HEK293 (cell line): Measurements from ENCODE around the gene PTPN9.

Experiments
- PATZ1 ChIP-seq: fragments of 450-650 bp; formaldehyde crosslinking; IDR thresholded peaks from 2 replicates; pipeline ENCODE4 v1.5.1; 2016; ENCODE audit warnings: missing biosample characterization, missing genetic modification characterization
- TCF7L2 ChIP-seq: IDR thresholded peaks from 2 replicates; pipeline ENCODE4 v1.6.1; 2011; ENCODE audit warnings: low read depth, mild to moderate bottlenecking, inconsistent platforms, low read length, moderate library complexity, borderline replicate concordance
- YY1 ChIP-seq: fragments of 450-650 bp; formaldehyde crosslinking; IDR thresholded peaks from 2 replicates; pipeline ENCODE4 v1.5.1; 2018; ENCODE audit warnings: missing biosample characterization, missing genetic modification characterization
- ZBTB44 ChIP-seq: fragments of 450-650 bp; IDR thresholded peaks from 2 replicates; pipeline ENCODE4 v1.5.1; 2018; ENCODE audit warnings: missing biosample characterization, mild to moderate bottlenecking, missing genetic modification characterization
- ZFHX2 ChIP-seq: fragments of 450-650 bp; formaldehyde crosslinking; conservative IDR thresholded peaks from 2 replicates; pipeline ENCODE4 v1.5.1; 2016; ENCODE audit warnings: missing biosample characterization, missing genetic modification characterization
- ZFP3 ChIP-seq: fragments of 450-650 bp; formaldehyde crosslinking; IDR thresholded peaks from 2 replicates; pipeline ENCODE4 v1.5.1; 2016; ENCODE audit warnings: low read depth, missing biosample characterization, missing genetic modification characterization
- ZIC2 ChIP-seq: fragments of 450-650 bp; formaldehyde crosslinking; IDR thresholded peaks from 2 replicates; pipeline ENCODE4 v1.5.1; 2016; ENCODE audit warnings: missing biosample characterization, missing genetic modification characterization
- ZNF184 ChIP-seq: fragments of 450-650 bp; IDR thresholded peaks from 2 replicates; pipeline ENCODE4 v1.5.1; 2018; ENCODE audit warnings: missing biosample characterization, mild to moderate bottlenecking, missing genetic modification characterization
- ZNF2 ChIP-seq: fragments of 450-650 bp; formaldehyde crosslinking; IDR thresholded peaks from 2 replicates; pipeline ENCODE4 v1.5.1; 2016; ENCODE audit warnings: missing biosample characterization, missing genetic modification characterization
- ZNF274 ChIP-seq, 2 experiments: fragments of 200-500 bp in 1 of 2; fragments of 450-650 bp in 1 of 2; sonication (Bioruptor generic) in 1 of 2; formaldehyde crosslinking in 1 of 2; IDR thresholded peaks; 2 replicates each; pipeline versions ENCODE4 v1.5.1 to v1.6.1; 2014 to 2016; ENCODE audit warnings: borderline replicate concordance in 1 of 2, inconsistent platforms in 1 of 2, low read length in 1 of 2, missing biosample characterization in 1 of 2, missing genetic modification characterization in 1 of 2
- ZNF280C ChIP-seq: fragments of 450-650 bp; formaldehyde crosslinking; IDR thresholded peaks from 2 replicates; pipeline ENCODE4 v1.5.1; 2016; ENCODE audit warnings: missing biosample characterization, missing genetic modification characterization
- ZNF362 ChIP-seq: fragments of 450-650 bp; formaldehyde crosslinking; IDR thresholded peaks from 2 replicates; pipeline ENCODE4 v1.5.1; 2016; ENCODE audit warnings: missing biosample characterization, missing genetic modification characterization
- ZNF366 ChIP-seq: fragments of 450-650 bp; formaldehyde crosslinking; conservative IDR thresholded peaks from 2 replicates; pipeline ENCODE4 v1.5.1; 2016; ENCODE audit warnings: missing biosample characterization, missing genetic modification characterization
- ZSCAN30 ChIP-seq: fragments of 450-650 bp; IDR thresholded peaks from 2 replicates; pipeline ENCODE4 v1.5.1; 2018; ENCODE audit warnings: missing biosample characterization, mild to moderate bottlenecking, missing genetic modification characterization, moderate library complexity
- ZXDB ChIP-seq: fragments of 450-650 bp; formaldehyde crosslinking; IDR thresholded peaks from 2 replicates; pipeline ENCODE4 v1.5.1; 2016; ENCODE audit warnings: missing biosample characterization, missing genetic modification characterization
- TF ChIP-seq, protein P1 (sequence below): fragments of 450-650 bp; formaldehyde crosslinking; IDR thresholded peaks from 2 replicates; pipeline ENCODE4 v1.5.1; 2016; ENCODE audit warnings: missing biosample characterization, missing genetic modification characterization
- TF ChIP-seq, protein P2 (sequence below): fragments of 450-650 bp; formaldehyde crosslinking; IDR thresholded peaks from 2 replicates; pipeline ENCODE4 v1.5.1; 2016; ENCODE audit warnings: missing biosample characterization, missing genetic modification characterization
- TF ChIP-seq, protein P3 (sequence below): fragments of 450-650 bp; formaldehyde crosslinking; conservative IDR thresholded peaks from 2 replicates; pipeline ENCODE4 v1.5.1; 2016; ENCODE audit warnings: low read depth, missing biosample characterization, missing genetic modification characterization

The PTPN9 gene

DNA sequence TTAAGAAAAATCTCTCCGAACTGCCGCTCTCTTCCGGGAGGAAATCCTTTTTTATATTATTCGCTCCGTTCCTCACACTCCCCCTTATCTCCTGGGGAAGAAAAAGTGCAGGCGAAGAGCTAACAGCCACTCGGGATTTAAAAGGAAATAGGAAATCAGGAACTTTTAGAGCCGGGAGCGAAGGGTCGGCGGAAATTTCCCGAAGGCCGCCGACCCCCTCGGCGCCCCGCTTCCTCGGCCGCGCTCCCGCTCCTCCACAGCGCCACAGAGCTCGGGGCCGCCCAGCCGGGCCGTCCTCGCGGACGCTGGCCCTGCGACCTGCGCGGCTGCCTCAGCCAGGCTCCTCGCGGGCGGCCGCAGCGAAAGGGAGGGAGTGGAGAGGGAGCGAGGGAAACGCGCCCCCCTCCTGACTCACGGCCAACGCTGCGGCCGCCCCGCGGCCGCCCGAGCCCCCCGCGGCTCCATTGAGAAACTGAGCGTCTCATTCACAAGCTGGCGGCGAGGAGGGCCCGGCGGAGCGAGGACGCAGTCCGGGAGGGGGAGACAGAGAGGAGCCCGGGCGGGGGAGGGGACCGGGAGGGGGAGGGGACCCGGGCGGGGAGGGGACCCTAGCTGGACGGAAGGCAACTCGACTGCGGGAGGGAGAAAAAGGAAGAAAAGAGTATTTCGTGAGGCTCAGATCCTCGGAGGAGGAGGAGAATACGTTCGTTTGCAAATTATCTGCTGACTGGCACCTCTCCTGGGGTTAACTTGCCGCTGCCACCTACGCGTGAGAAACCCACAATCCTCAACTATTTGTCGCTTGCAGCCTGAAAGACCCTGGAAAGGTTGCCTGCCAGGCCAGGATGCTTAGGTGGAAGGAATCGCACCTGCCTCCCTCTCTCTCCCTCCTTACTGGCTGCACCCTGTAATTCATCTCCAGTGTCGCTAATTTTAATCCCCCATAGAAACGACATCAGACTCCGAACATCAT is at the start of gene PTPN9 (continued):
- TF ChIP-seq, protein P1, sequence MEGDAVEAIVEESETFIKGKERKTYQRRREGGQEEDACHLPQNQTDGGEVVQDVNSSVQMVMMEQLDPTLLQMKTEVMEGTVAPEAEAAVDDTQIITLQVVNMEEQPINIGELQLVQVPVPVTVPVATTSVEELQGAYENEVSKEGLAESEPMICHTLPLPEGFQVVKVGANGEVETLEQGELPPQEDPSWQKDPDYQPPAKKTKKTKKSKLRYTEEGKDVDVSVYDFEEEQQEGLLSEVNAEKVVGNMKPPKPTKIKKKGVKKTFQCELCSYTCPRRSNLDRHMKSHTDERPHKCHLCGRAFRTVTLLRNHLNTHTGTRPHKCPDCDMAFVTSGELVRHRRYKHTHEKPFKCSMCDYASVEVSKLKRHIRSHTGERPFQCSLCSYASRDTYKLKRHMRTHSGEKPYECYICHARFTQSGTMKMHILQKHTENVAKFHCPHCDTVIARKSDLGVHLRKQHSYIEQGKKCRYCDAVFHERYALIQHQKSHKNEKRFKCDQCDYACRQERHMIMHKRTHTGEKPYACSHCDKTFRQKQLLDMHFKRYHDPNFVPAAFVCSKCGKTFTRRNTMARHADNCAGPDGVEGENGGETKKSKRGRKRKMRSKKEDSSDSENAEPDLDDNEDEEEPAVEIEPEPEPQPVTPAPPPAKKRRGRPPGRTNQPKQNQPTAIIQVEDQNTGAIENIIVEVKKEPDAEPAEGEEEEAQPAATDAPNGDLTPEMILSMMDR (tag by site-specific recombination): peak; percentile 79
- 0 out of 2 replicates have a peak, but pooled peaks have one; percentile 15 for TF ChIP-seq YY1 (tag by site-specific recombination)
- TF ChIP-seq TCF7L2: no peak
- peak; percentile 61 for TF ChIP-seq ZFHX2
- 0 out of 2 replicates have a peak, but pooled peaks have one; percentile 12 for TF ChIP-seq ZXDB (tag by site-specific recombination)
- peak; percentile 98 for TF ChIP-seq ZSCAN30 (tag by site-specific recombination)
- TF ChIP-seq, protein P2, sequence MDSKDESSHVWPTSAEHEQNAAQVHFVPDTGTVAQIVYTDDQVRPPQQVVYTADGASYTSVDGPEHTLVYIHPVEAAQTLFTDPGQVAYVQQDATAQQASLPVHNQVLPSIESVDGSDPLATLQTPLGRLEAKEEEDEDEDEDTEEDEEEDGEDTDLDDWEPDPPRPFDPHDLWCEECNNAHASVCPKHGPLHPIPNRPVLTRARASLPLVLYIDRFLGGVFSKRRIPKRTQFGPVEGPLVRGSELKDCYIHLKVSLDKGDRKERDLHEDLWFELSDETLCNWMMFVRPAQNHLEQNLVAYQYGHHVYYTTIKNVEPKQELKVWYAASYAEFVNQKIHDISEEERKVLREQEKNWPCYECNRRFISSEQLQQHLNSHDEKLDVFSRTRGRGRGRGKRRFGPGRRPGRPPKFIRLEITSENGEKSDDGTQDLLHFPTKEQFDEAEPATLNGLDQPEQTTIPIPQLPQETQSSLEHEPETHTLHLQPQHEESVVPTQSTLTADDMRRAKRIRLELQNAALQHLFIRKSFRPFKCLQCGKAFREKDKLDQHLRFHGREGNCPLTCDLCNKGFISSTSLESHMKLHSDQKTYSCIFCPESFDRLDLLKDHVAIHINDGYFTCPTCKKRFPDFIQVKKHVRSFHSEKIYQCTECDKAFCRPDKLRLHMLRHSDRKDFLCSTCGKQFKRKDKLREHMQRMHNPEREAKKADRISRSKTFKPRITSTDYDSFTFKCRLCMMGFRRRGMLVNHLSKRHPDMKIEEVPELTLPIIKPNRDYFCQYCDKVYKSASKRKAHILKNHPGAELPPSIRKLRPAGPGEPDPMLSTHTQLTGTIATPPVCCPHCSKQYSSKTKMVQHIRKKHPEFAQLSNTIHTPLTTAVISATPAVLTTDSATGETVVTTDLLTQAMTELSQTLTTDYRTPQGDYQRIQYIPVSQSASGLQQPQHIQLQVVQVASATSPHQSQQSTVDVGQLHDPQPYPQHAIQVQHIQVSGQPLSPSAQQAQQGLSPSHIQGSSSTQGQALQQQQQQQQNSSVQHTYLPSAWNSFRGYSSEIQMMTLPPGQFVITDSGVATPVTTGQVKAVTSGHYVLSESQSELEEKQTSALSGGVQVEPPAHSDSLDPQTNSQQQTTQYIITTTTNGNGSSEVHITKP: peak; percentile 80
- 0 out of 2 replicates have a peak, but pooled peaks have one; percentile 22 for TF ChIP-seq ZNF2 (tag by site-specific recombination)
- TF ChIP-seq ZFP3 (tag by site-specific recombination): no peak
- 0 out of 2 replicates have a peak, but pooled peaks have one; percentile 15 for TF ChIP-seq ZNF366 (tag by site-specific recombination)
- peak; percentile 87 for TF ChIP-seq PATZ1
- peak; percentile 74 for TF ChIP-seq ZIC2
- TF ChIP-seq, protein P3, sequence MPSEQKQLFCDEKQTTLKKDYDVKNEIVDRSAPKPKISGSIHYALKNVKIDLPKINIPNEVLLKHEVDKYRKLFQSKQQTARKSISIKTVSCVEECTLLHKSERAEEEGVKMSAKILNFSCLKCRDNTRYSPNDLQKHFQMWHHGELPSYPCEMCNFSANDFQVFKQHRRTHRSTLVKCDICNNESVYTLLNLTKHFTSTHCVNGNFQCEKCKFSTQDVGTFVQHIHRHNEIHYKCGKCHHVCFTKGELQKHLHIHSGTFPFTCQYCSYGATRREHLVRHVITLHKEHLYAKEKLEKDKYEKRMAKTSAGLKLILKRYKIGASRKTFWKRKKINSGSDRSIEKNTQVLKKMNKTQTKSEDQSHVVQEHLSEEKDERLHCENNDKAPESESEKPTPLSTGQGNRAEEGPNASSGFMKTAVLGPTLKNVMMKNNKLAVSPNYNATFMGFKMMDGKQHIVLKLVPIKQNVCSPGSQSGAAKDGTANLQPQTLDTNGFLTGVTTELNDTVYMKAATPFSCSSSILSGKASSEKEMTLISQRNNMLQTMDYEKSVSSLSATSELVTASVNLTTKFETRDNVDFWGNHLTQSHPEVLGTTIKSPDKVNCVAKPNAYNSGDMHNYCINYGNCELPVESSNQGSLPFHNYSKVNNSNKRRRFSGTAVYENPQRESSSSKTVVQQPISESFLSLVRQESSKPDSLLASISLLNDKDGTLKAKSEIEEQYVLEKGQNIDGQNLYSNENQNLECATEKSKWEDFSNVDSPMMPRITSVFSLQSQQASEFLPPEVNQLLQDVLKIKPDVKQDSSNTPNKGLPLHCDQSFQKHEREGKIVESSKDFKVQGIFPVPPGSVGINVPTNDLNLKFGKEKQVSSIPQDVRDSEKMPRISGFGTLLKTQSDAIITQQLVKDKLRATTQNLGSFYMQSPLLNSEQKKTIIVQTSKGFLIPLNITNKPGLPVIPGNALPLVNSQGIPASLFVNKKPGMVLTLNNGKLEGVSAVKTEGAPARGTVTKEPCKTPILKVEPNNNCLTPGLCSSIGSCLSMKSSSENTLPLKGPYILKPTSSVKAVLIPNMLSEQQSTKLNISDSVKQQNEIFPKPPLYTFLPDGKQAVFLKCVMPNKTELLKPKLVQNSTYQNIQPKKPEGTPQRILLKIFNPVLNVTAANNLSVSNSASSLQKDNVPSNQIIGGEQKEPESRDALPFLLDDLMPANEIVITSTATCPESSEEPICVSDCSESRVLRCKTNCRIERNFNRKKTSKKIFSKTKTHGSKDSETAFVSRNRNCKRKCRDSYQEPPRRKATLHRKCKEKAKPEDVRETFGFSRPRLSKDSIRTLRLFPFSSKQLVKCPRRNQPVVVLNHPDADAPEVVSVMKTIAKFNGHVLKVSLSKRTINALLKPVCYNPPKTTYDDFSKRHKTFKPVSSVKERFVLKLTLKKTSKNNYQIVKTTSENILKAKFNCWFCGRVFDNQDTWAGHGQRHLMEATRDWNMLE (tag by site-specific recombination): no peak
- 0 out of 2 replicates have a peak, but pooled peaks have one; percentile 24 for TF ChIP-seq ZNF184 (tag by site-specific recombination)
- TF ChIP-seq ZBTB44: 0 out of 2 replicates have a peak, but pooled peaks have one; percentile 2
- no peak for TF ChIP-seq ZNF274 (IDR thresholded peaks at IDR 0.05; ENCODE audit: low read length)
- no peak for TF ChIP-seq ZNF274 (tag by site-specific recombination; IDR thresholded peaks at IDR 0.05; ENCODE audit: borderline replicate concordance)
- no peak for TF ChIP-seq ZNF280C (tag by site-specific recombination)
- TF ChIP-seq ZNF362: no peak
